Measurements from ENCODE around the gene HLA-DMA. TPM values are rescaled to one million over a fixed set of nuclear protein-coding genes. Genes with fewer than 3 reads are reported as not detected.
A peak's percentile ranks its signal among the peaks of the same experiment; 100 is the strongest.

HLA-DMA gene
- total RNA-seq, 4 donors from 2014 or later = 18.3 to 57.0 (median 24.2) TPM

DNA sequence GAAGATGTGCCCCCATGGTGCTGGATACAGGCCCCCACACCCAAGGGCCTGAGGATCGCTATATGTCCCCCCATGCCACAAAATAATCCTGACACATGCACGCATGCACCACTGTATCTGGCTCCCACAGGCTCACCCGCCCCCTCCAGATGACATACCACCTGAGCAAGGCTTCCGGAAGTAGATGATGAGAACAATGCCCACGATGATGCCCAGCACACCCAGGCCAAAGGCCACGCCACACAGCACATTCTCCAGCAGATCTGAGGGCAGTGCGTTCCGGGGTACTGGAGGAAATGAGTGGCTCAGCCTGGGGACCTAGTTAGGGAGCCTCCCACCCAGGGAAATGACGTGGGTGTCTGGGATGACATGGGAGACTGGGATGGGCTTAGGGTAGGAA lies 3.8 kb downstream of the HLA-DMA start:
- TF ChIP-seq POLR2A (IDR thresholded peaks at IDR 0.05) = no peak
- no peak for TF ChIP-seq POLR2AphosphoS5 (IDR thresholded peaks at IDR 0.05)
- TF ChIP-seq, protein P1, sequence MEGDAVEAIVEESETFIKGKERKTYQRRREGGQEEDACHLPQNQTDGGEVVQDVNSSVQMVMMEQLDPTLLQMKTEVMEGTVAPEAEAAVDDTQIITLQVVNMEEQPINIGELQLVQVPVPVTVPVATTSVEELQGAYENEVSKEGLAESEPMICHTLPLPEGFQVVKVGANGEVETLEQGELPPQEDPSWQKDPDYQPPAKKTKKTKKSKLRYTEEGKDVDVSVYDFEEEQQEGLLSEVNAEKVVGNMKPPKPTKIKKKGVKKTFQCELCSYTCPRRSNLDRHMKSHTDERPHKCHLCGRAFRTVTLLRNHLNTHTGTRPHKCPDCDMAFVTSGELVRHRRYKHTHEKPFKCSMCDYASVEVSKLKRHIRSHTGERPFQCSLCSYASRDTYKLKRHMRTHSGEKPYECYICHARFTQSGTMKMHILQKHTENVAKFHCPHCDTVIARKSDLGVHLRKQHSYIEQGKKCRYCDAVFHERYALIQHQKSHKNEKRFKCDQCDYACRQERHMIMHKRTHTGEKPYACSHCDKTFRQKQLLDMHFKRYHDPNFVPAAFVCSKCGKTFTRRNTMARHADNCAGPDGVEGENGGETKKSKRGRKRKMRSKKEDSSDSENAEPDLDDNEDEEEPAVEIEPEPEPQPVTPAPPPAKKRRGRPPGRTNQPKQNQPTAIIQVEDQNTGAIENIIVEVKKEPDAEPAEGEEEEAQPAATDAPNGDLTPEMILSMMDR (IDR thresholded peaks at IDR 0.05) = no peak
- no peak for TF ChIP-seq EP300 (IDR thresholded peaks at IDR 0.05)
- Histone ChIP-seq H3K27ac (no peak overlapping the region), H3K27me3 (no peaks in the 10 kb centered on the region), H3K4me1 (peaks cover 26% of the 10 kb centered on the region), H3K9me3 (no peaks in the 10 kb centered on the region), H3K4me3 (no peak overlapping the region), H3K36me3 (no peaks in the 10 kb centered on the region)
- DNase-seq (ENCODE audit: low spot score in 2 of 2) = no peak
- WGBS = 90% methylated on average over 9 of the region's 9 CpGs

DNA sequence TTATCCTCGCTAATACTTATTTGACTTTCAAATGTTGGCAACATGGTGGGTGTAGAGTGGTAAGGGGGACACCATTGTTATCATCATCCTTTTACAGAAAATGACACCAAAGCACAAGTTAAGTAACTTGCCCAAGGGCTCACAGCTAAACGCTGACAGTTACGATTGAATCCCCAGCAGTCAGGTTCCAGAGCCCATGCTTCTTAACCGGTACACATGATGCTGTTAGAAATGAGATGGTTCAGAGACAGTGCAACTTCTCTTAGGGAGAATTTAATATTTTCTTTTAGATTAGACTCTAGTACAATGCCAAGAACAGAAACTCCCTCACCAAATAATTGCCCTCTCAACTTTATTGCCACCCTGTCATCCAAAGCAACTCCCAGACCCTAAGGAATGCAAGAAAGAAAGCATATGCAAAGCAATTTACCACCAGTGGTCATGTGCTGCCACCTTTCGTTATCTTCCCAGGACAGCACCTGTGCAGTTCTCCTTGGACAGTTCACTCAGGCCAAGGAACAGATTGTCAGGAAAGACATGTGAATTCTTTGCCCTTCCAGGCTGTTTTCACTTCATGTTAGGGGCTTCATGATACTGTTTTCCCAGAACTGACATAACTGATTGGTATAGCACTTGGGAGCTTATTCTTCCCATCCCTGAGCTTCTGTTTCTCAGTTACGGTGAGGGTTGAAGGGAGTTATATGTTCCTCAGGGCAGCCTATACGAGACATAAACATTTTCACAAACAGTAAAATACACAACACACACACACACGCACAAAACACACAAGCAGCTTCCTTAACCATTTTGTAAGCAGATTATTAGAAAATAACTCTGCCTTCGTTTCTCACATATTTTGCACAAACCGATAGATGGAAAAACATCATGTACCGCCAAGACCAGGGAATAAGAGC lies 5.1 kb downstream of the HLA-DMA start:
- Histone ChIP-seq H3K27me3 (peaks cover 2% of the 10 kb centered on the region), H3K4me1 (peaks cover 15% of the 10 kb centered on the region), H3K27ac (no peak overlapping the region), H3K4me3 (no peak overlapping the region), H3K36me3 (no peaks in the 10 kb centered on the region), H3K9me3 (no peaks in the 10 kb centered on the region)
- WGBS = 55% methylated on average over 11 of the region's 11 CpGs
- TF ChIP-seq EP300 (IDR thresholded peaks at IDR 0.05) (no peak), POLR2AphosphoS5 (IDR thresholded peaks at IDR 0.05) (no peak), POLR2A (IDR thresholded peaks at IDR 0.05) (no peak)
- TF ChIP-seq, protein P1 (IDR thresholded peaks at IDR 0.05) = peak in 1 of 2 donors; percentile 36
- DNase-seq (ENCODE audit: low spot score in 2 of 2) = no peak

DNA sequence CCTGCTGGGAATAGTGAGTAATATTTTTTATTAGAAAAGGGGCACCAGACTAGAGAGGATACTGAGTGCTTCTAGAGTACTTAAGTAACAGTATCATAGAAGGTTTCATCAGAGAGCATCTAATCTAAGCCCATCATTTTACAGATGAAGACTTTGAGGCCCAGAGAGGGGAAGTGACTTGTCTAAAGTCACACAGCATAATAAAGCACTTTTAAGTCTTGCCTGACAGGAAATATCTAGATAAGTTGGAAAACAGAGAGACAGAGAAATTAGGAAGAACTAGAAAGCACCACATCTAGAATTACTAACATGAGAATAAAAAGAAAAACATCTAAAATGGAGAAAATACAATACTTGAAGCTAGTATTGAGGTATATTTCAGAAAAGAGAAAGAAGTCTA lies 6.0 kb downstream of the HLA-DMA start:
- H3K27me3 ChIP-seq = peaks cover 2% of the 10 kb centered on the region
- no peak for TF ChIP-seq POLR2A (IDR thresholded peaks at IDR 0.05)
- TF ChIP-seq EP300 (IDR thresholded peaks at IDR 0.05) = no peak
- TF ChIP-seq, protein P1 (IDR thresholded peaks at IDR 0.05) = no peak
- TF ChIP-seq POLR2AphosphoS5 (IDR thresholded peaks at IDR 0.05) = no peak
- peaks cover 9% of the 10 kb centered on the region for H3K4me1 ChIP-seq
- DNase-seq (ENCODE audit: low spot score in 2 of 2) = no peak
- H3K36me3 ChIP-seq = no peaks in the 10 kb centered on the region
- H3K9me3 ChIP-seq = no peaks in the 10 kb centered on the region
- no peak overlapping the region for H3K4me3 ChIP-seq
- H3K27ac ChIP-seq = no peak overlapping the region

DNA sequence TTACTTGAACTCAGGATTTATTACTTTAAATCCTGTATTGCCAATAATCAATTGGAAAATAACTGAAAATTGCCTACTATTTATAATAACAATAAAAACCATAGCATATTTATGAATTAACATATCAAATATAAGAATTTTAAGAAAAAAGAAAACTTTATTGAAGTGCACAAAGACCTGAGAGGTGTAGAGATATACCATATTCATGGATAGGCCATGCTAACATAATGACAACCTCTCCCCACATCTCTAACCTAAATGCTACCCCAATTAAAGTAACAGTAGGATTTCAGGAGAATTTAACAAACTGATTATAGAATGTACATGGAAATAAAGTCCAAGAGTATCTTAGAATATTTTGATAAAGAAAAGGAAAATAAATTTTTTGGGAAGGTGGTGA lies 6.9 kb downstream of the HLA-DMA start:
- Histone ChIP-seq H3K4me3 (no peak overlapping the region), H3K27me3 (peaks cover 2% of the 10 kb centered on the region), H3K36me3 (no peaks in the 10 kb centered on the region), H3K9me3 (no peaks in the 10 kb centered on the region), H3K4me1 (peaks cover 13% of the 10 kb centered on the region), H3K27ac (no peak overlapping the region)
- no peak for DNase-seq (ENCODE audit: low spot score in 2 of 2)
- TF ChIP-seq POLR2AphosphoS5 (IDR thresholded peaks at IDR 0.05) (no peak), EP300 (IDR thresholded peaks at IDR 0.05) (no peak), POLR2A (IDR thresholded peaks at IDR 0.05) (no peak)
- TF ChIP-seq, protein P1 (IDR thresholded peaks at IDR 0.05) = no peak

DNA sequence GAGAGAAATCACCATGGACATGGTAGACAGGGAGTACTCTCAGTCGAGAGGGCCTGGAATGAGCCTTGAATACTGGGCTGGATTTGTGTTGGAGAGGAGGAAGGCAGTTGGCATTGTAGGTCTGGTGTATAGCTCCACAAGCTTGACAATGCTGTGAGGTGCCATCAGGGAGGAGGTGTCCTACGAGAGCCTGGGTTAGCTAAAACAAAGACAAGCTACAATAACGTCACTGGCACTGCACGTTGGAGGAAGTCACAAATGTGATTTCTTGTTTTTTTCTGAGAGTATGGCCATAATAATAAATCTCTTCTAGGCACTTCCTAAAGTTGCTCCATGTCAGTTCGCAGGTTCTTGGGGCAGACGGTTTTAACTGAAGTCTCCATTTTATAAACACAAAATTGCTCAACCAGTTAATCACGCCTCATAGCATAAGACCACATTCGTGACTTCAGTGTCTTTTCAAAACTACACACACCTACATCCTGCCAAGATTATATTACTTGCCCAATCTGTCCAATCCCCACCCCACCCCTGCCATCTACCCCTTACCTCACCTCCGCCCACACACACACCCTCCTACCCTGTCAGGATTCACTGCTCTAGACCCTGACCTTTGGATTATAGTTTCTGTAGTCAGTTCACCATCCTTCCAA lies 7.7 kb downstream of the HLA-DMA start:
- no peak for DNase-seq (ENCODE audit: low spot score in 2 of 2)
- H3K4me3 ChIP-seq = no peak overlapping the region
- no peak overlapping the region for H3K27ac ChIP-seq
- no peaks in the 10 kb centered on the region for H3K9me3 ChIP-seq
- peaks cover 5% of the 10 kb centered on the region for H3K27me3 ChIP-seq
- H3K4me1 ChIP-seq = peaks cover 18% of the 10 kb centered on the region
- WGBS = 79% methylated on average over 9 of the region's 9 CpGs
- H3K36me3 ChIP-seq = no peaks in the 10 kb centered on the region
- TF ChIP-seq, protein P1 (IDR thresholded peaks at IDR 0.05) = no peak
- no peak for TF ChIP-seq EP300 (IDR thresholded peaks at IDR 0.05)
- TF ChIP-seq POLR2A (IDR thresholded peaks at IDR 0.05) = no peak
- no peak for TF ChIP-seq POLR2AphosphoS5 (IDR thresholded peaks at IDR 0.05)

All from suprapubic skin (tissue), 4 donors.